CD4-positive, alpha-beta T cell treated with Interleukin-10 for 1 hour (primary cell): ENCODE results near the gene FKBP14.
A peak's percentile ranks its signal among the peaks of the same experiment; 100 is the strongest.

ENCODE experiments used
- DNase-seq: peaks from one replicate; pipeline ENCODE4 v3.0.0-alpha.2; 2020

FKBP14 gene

DNA sequence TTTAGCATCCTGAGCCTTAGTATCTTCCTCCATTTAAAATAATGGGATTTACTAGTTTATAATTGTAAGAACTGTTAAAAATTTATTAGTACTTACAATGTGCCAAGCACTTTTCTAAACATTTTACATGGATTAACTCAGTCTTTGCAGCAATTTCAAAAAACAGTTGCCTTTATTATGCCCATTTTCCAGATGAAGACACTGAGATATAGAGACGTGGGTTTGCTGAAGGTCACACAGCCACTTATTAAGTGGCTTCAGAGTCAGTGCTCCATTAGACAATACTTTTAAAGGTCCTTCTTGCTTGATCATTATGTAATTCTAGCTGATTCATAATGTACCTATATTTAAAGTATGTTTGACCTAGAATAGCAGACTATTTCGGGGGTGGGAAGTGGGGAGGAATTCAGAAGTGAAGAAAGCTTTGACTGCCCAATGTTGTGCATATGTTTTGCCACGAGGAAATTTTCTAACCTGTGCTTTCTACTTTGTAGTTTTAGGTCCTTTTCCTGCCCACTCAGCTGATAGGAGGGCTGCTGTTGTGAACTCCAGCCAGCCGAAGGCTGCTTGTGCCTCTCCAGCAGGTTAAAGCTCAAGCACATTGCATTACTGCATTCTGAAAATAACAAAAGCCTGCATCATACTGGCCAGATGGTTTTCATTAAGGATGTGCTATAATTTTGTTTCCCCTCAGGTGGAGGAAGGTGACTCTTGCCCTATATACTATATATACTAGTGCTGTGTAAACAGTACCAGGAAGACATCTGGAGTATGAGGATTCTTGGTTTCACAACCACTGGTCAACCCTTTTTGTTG, 6.0 kb upstream of the FKBP14 start:
- DNase-seq: no peak

DNA sequence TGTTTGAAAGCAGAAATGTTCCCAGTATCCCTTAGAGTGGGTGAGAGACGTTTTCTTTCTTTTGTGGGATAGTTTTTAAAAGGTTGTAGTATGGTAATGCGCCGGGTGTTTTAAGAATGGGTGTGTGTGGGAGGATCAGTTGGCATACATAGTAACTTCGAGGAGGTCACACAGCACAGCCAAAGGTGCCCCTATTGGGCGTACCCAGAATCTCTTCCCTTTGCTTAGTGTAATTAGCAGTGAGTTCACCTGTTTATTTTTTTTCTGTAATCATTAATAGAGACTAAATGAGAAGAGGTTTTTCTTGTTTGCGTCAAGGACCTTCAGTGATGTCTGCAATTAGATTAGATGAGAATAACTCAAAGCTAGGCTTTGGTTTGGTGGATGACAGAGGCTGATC, 3.2 kb upstream of the FKBP14 start:
- DNase-seq: peak; percentile 27

GRCh38 chr7:30028749-30029635, 2.5 kb upstream of the FKBP14 start:
- peak; percentile 40 for DNase-seq

DNA sequence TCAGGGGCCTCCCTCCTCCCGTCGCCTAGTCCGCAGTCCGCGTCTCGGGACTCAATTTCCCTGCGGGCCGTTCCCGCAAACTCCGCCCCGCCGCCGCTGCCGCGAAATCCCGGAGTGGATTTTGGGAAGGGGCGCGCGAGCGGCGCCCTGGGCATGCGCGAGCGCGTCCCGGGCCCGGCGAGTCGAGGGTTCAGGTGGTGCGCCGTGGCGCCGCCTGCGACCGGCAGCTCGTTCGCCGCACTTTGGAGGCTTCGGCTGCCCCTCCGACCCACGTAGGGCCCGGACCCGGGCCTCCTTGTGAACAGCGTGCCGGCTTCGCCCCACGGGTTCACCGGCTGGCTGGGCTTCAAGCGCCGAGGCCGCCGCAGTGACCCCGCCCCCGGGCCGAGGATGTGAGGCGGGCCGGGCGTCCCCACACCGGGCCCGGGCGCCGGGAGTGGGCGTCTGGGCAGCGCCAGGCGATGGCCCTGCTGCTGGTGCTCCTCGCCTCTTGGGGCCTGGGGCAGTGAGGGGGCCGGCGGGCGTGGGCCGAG, 1.8 kb upstream of the FKBP14 start, which contains the start of gene PLEKHA8:
PLEKHA8 (plus strand) TSS at position 197 of the 533 bp plus-strand sequence. CDS start 351 bp downstream, outside the sequence.
- DNase-seq: peak; percentile 93

- DNase-seq: no peak
These were observed 1.3 kb upstream of the FKBP14 start for GRCh38 chr7:30027740-30028215.

DNA sequence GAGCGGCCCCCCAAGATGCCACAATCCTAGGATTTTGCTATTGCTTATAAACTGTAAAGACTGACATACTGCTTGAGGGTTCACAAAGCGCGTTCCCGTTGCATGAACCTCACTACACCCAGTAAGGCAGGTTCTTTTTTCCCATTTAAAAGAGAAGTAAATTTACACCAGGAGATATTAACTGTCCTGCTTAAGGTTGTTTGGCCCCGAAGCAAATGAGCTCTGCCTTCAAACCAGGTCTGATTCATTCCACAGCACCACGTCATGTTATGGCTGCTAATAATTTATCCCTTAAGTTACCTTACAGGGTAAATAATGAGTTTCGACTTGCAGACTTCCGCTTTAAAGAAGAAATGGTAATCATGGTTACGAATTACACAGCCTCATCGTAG, 559 bp upstream of the FKBP14 start:
- DNase-seq: peak; percentile 59

GRCh38 chr7:30023524-30023923, 3.0 kb downstream of the FKBP14 start:
- no peak for DNase-seq

- no peak for DNase-seq
These were observed 3.5 kb downstream of the FKBP14 start for GRCh38 chr7:30022991-30023390.

DNA sequence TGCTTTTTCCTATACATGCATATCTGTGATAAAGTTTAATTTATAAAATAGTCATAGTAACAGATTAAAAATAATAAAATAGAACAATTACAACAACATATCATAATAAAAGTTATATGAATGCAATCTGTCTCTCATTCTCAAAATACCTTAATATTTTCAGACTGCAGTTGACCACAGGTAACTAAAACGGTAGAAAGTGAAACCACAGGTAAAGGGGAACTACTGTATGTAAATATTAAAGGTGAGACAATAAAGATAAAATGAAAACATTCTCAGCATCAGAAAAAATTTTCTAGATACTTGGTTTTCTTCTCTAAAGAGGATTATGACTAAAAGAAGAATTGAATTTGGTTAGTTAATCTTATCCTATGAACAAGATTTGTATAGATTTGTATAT, 6.0 kb downstream of the FKBP14 start:
- no peak for DNase-seq

- no peak for DNase-seq
These were observed 6.5 kb downstream of the FKBP14 start for GRCh38 chr7:30019960-30020359.

DNA sequence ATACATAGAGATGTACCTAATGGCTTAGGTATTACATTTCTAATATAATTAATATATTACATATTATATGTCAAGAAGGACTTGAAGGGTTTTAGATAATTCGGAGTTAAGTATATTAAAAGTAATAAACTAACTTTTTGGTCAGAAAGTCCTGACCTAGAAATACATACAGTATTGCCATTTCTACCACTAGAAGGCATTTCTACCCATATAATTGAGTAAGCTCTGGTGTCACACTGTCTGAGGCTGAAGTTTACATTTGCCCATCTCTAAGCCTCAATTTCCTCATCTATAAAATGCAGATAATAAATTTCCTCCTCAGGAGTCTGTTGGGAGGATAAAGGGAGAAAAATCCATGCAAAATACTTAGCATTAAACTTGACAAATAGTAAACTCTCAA, 7.1 kb downstream of the FKBP14 start:
- DNase-seq: no peak

DNA sequence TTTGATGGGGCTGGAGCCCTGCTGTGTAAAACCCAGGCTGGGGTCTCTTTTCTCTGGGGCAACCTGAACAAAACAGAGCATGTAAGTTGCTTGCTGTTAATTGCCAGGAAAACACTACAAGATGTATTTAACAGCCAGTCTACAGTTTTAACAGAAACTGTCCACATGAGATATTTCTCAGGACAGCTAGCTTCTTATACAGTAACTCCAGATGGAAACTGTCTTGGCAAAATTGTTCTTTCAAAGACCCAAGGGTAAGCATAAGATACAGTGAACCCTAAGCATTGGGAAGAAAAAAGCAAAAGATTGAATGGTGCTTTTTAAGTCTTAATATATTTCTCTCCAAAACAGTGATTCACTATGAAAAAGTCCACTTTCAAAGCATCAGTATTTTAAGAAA, 8.1 kb downstream of the FKBP14 start:
- DNase-seq: no peak

GRCh38 chr7:30012757-30013156, 13.7 kb downstream of the FKBP14 start:
- DNase-seq: no peak

DNA sequence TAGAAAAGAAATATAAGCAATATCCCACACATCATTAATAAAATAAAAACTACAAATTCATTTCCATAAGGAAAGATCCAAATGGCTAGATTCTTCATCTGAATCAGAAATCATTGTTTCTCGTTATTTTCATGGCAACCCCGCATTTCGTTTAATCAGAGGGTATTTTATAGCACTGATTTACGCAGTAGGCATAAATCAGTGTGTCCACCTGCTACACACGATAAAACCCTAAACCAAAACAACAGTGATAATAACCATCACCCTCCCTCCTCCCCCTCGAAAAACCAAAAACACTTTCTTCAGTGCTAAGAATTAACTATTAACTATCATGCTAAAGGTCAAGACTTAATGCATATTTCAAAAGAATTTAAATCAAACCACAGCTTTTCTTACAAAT, 16.5 kb downstream of the FKBP14 start:
- DNase-seq: no peak

DNA sequence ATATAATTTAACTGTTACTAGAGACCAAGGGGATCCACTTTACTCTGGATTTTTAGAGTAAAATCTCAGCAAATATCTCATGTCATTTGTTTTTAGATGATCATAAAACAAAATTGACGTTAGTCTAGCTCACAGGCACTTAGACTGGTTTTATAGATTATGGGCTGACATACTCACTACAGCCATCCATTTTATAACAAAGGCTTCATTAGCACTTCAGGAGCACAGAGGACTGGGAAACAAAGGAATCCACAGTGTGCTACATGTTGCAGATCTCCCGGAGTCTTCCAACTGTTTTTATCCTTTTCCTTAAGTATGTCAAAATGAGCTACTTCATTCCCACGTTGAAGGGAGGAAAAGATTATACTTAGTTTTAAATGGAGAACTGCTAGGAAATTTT, 21.0 kb downstream of the FKBP14 start:
- no peak for DNase-seq

GRCh38 chr7:30003098-30003497, 23.4 kb downstream of the FKBP14 start:
- DNase-seq: no peak

- no peak for DNase-seq
These were observed 24.5 kb downstream of the FKBP14 start for GRCh38 chr7:30001998-30002397.

DNA sequence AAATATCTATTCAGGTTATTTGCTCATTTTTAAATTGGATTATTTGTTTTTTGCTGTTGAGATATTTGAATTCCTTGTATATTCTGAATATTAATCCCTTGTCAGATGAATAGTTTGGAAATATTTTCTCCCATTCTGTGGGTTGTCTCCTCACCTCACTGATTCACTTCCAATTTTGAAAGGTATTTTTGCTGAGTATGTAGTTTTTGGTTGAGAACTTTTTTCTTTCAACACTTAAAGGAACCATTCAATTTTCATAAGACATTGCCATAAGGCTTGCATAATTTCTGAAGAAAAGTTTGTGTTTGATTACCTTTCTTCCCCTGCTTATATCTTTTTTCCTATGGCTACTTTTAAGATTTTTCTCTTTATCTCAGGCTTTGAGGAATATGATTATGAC, 28.0 kb downstream of the FKBP14 start:
- no peak for DNase-seq

DNA sequence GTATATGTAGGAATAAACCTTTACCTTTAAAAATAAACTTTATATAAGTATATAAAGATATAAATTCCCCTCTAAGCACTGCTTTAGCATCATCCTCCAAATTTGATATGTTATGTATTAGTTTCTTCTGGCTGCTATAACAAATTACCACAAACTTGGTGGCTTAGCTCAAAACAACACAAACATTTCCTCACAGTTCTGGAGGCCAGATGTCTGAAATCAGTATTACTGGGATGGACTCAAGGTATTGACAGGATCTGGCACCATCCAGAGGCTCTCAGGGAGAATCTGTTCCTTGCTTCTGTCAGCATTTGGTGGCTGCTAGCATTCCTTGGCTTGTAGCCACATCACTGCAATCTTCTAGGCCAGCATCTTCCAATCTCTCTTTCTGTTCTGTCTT, 30.2 kb downstream of the FKBP14 start:
- DNase-seq: no peak

DNA sequence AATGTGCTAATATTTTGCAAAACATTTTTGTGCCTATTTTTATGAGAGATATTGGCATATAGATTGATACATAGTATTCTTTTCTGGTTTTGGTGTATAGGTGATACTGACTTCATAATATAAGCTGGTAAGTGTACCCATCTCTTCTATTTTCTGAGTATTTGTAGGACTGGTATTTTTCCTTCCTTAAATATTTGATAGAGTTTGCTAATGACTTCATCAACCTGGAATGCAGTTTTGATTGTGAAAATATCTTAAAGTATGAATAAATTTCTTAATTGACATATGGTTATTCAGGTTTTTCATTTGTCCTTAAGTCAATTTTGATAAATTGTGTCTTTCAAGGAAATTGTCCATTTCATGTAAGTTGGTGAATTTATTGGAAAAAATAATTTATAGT, 30.9 kb downstream of the FKBP14 start:
- no peak for DNase-seq

- DNase-seq: no peak
These were observed 33.4 kb downstream of the FKBP14 start for GRCh38 chr7:29993140-29993539.

GRCh38 chr7:29991937-29992336, 34.6 kb downstream of the FKBP14 start:
- no peak for DNase-seq

DNA sequence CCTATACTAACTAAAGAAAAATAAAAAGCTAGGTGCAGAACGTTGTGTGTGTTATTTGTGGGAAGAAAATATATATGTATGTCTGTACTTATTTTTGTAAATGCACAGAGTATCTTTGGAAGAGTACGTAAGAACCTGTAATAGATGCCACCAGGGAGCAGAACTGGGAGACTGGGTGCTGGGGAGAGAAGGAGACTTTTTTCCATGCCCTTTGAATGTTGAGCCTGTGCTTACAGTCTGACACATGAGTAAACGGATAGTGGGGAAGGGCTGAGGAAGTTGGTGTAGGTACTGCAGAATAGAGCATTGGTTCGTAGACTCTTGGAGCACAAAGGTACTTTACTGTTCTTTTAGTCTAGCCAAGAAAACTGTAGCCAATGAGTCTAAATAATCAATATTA, 35.6 kb downstream of the FKBP14 start:
- DNase-seq: no peak
